Brain pericyte (primary cell): ENCODE data around the gene AUTS2.

ENCODE experiments used
- DNase-seq: peaks from one replicate; pipeline ENCODE4 v3.0.0-alpha.2; 2012; ENCODE audit warnings: low read depth, low spot score

AUTS2 gene

GRCh38 chr7:70679661-70680060, 1081.4 kb downstream of the AUTS2 start:
- DNase-seq, result no peak

- no peak for DNase-seq
These were observed 1082.0 kb downstream of the AUTS2 start for GRCh38 chr7:70680306-70680705.

GRCh38 chr7:70680743-70681468, 1082.6 kb downstream of the AUTS2 start:
- no peak for DNase-seq

GRCh38 chr7:70681469-70682350, 1083.4 kb downstream of the AUTS2 start:
- no peak for DNase-seq

- DNase-seq, result no peak
These were observed 1085.9 kb downstream of the AUTS2 start for GRCh38 chr7:70684173-70684572.

- DNase-seq, result no peak
These were observed 1095.0 kb downstream of the AUTS2 start for GRCh38 chr7:70693321-70693685.

GRCh38 chr7:70693686-70694433, 1095.6 kb downstream of the AUTS2 start:
- no peak for DNase-seq

GRCh38 chr7:70694434-70694970, 1096.2 kb downstream of the AUTS2 start:
- no peak for DNase-seq

- DNase-seq, result no peak
These were observed 1096.9 kb downstream of the AUTS2 start for GRCh38 chr7:70694971-70695794.

GRCh38 chr7:70695795-70696083, 1097.5 kb downstream of the AUTS2 start:
- DNase-seq, result no peak

GRCh38 chr7:70696201-70696754, 1098.0 kb downstream of the AUTS2 start:
- DNase-seq, result peak; percentile 29

- DNase-seq, result peak; percentile 31
These were observed 1100.1 kb downstream of the AUTS2 start for GRCh38 chr7:70698219-70698832.

GRCh38 chr7:70699271-70699670, 1101.0 kb downstream of the AUTS2 start:
- DNase-seq, result no peak

GRCh38 chr7:70700055-70700940, 1102.0 kb downstream of the AUTS2 start:
- no peak for DNase-seq

- no peak for DNase-seq
These were observed 1102.7 kb downstream of the AUTS2 start for GRCh38 chr7:70700941-70701425.

GRCh38 chr7:70701477-70701876, 1103.2 kb downstream of the AUTS2 start:
- no peak for DNase-seq

- DNase-seq, result no peak
These were observed 1103.7 kb downstream of the AUTS2 start for GRCh38 chr7:70701991-70702390.

- no peak for DNase-seq
These were observed 1105.5 kb downstream of the AUTS2 start for GRCh38 chr7:70703785-70704184.

GRCh38 chr7:70704831-70705346, 1106.6 kb downstream of the AUTS2 start:
- no peak for DNase-seq
